K562 (cell line): ENCODE measurements around the gene ZCCHC14. TPM values are rescaled to one million over a fixed set of nuclear protein-coding genes. Genes with fewer than 3 reads are reported as not detected.

Source experiments
- ATAC-seq: fragments of 200-7000 bp; cut with Tn5 transposase; 3 replicates; pipeline ENCODE4 v1.9.1; 2020; ENCODE audit warnings: moderate library complexity
- BruUV-seq: library from RNA; stranded (reverse); fragments of 400-500 nt; replicated peaks from 2 replicates; lab custom pipeline; 2021; lab: Mats Ljungman, UMichigan
- CTCF ChIA-PET: fragments of 300-600 bp; formaldehyde crosslinking; extraction: SDS; loops from one replicate; lab custom pipeline; 2021; ENCODE audit warnings: low intra/inter-chr PET ratio; lab: Yijun Ruan, JAX
- POLR2A ChIA-PET: fragments of 300-600, 350-650 bp; sonication (Branson Sonifier 250); formaldehyde crosslinking; extraction: SDS; loops from one replicate; lab custom pipeline; 2021; ENCODE audit warnings: antibody characterized with exemption, inconsistent platforms; lab: Yijun Ruan, JAX
- DNase-seq, 4 experiments: peaks; one replicate each; pipeline versions ENCODE4 v3.0.0 to v3.0.0-alpha.2; 2011 to 2018; ENCODE audit warnings: low spot score in 3 of 4, mixed read lengths in 3 of 4; ENCODE audit errors: extremely low read depth in 1 of 4
- FAIRE-seq: peaks from 2 replicates; lab custom pipeline; 2011; peaks lifted over from hg19 to GRCh38; lab: Jason Lieb, UNC
- H2AFZ ChIP-seq: 2 replicates; pipeline ENCODE4 v1.6.0; 2011; ENCODE audit warnings: low read depth, low read length, control low read depth, inconsistent platforms
- H3K27ac ChIP-seq: fragments of 200-600 bp; 3 replicates; pipeline ENCODE4 v1.8.0; 2011; ENCODE audit warnings: low read depth, mild to moderate bottlenecking, control low read depth, inconsistent platforms, low read length, moderate library complexity, mixed read lengths; ENCODE audit errors: extremely low read depth
- H3K27me3 ChIP-seq, 2 experiments: fragments of 300-600 bp in 1 of 2; 2 replicates in 1 of 2; 3 replicates in 1 of 2; pipeline versions ENCODE4 v1.6.0 to v1.8.0; 2011; ENCODE audit warnings: inconsistent platforms in 2 of 2, low read length in 2 of 2, mild to moderate bottlenecking in 1 of 2, mixed read lengths in 1 of 2, moderate library complexity in 1 of 2; ENCODE audit not compliant: control insufficient read depth in 2 of 2, insufficient read depth in 2 of 2
- H3K36me3 ChIP-seq: fragments of 300-600 bp; 3 replicates; pipeline ENCODE4 v1.8.0; 2011; ENCODE audit warnings: mild to moderate bottlenecking, low read length, inconsistent platforms; ENCODE audit not compliant: control insufficient read depth, insufficient read depth
- H3K4me1 ChIP-seq, 2 experiments: fragments of 200-600 bp in 1 of 2; replicated peaks in 1 of 2; 2 replicates in 1 of 2; 3 replicates in 1 of 2; pipeline versions ENCODE4 v1.5.1 to v1.8.0; 2011; ENCODE audit warnings: inconsistent platforms in 2 of 2, low read length in 2 of 2, mild to moderate bottlenecking in 1 of 2, mixed read lengths in 1 of 2, moderate library complexity in 1 of 2; ENCODE audit not compliant: control insufficient read depth in 2 of 2, insufficient read depth in 2 of 2
- H3K4me2 ChIP-seq: 2 replicates; pipeline ENCODE4 v1.6.1; 2011; ENCODE audit warnings: low read length, control low read depth, inconsistent platforms, mixed read lengths; ENCODE audit not compliant: insufficient read depth
- H3K4me3 ChIP-seq: fragments of 200-600 bp; sonication (generic), shearing (Covaris generic); 2 replicates; pipeline ENCODE4 v1.5.1; 2016; ENCODE audit warnings: control low read depth, inconsistent platforms
- H3K79me2 ChIP-seq: fragments of 200-600 bp; 3 replicates; pipeline ENCODE4 v1.8.0; 2011; ENCODE audit warnings: low read length, inconsistent platforms; ENCODE audit not compliant: control insufficient read depth, insufficient read depth
- H3K9ac ChIP-seq, 2 experiments: 2 replicates each; pipeline versions ENCODE4 v1.6.0 to v1.6.1; 2011; ENCODE audit warnings: low read depth in 2 of 2, low read length in 2 of 2, control low read depth in 1 of 2, inconsistent platforms in 1 of 2, mild to moderate bottlenecking in 1 of 2, mixed read lengths in 1 of 2; ENCODE audit not compliant: insufficient read depth in 1 of 2
- H3K9me1 ChIP-seq: one replicate; pipeline ENCODE4 v1.6.0; 2011; ENCODE audit warnings: inconsistent platforms, mild to moderate bottlenecking, low read length, moderate library complexity; ENCODE audit not compliant: control insufficient read depth, insufficient read depth
- H3K9me3 ChIP-seq: replicated peaks from 2 replicates; pipeline ENCODE4 v1.5.1; 2011; ENCODE audit warnings: low read depth, low read length, inconsistent platforms; ENCODE audit not compliant: control insufficient read depth, insufficient read depth
- H4K20me1 ChIP-seq: replicated peaks from 2 replicates; pipeline ENCODE4 v1.6.1; 2011; ENCODE audit warnings: low read length, inconsistent platforms, mixed read lengths; ENCODE audit not compliant: control insufficient read depth, insufficient read depth
- ADNP ChIP-seq: fragments of 200-800 bp; sonication (Bioruptor generic); IDR thresholded peaks from 2 replicates; pipeline ENCODE4 v1.6.1; 2016; ENCODE audit warnings: missing genetic modification characterization, missing compliant biosample characterization
- ARNT ChIP-seq, 2 experiments: fragments of 450-650 bp; IDR thresholded peaks; 2 replicates each; pipeline ENCODE4 v1.6.1; 2016; ENCODE audit warnings: mild to moderate bottlenecking in 1 of 2
- BCOR ChIP-seq: fragments of 450-650 bp; IDR thresholded peaks from 2 replicates; pipeline ENCODE4 v1.6.1; 2016
- BRCA1 ChIP-seq, 2 experiments: fragments of 450-650 bp in 1 of 2; sonication (generic) in 1 of 2; formaldehyde crosslinking in 1 of 2; IDR thresholded peaks; 2 replicates each; pipeline versions ENCODE4 v1.5.0 to v1.6.1; 2017 to 2020; ENCODE audit warnings: mild to moderate bottlenecking in 1 of 2, missing genetic modification reagents in 1 of 2
- CC2D1A ChIP-seq: fragments of 450-650 bp; IDR thresholded peaks from 2 replicates; pipeline ENCODE4 v1.6.1; 2017; ENCODE audit warnings: mild to moderate bottlenecking
- CHD2 ChIP-seq: IDR thresholded peaks from 2 replicates; pipeline ENCODE4 v1.6.1; 2011; ENCODE audit warnings: low read depth, low read length
- HDAC1 ChIP-seq, 2 experiments: fragments of 450-650 bp; IDR thresholded peaks; 2 replicates each; pipeline ENCODE4 v1.6.1; 2016 to 2017; ENCODE audit warnings: inconsistent platforms in 1 of 2, mild to moderate bottlenecking in 1 of 2, moderate library complexity in 1 of 2
- HES1 ChIP-seq: fragments of 450-650 bp; IDR thresholded peaks from 2 replicates; pipeline ENCODE4 v1.6.1; 2016; ENCODE audit warnings: low read depth, mild to moderate bottlenecking, moderate library complexity
- MXD1 ChIP-seq: fragments of 250-450 bp; sonication (Bioruptor Pico); IDR thresholded peaks from 2 replicates; pipeline ENCODE4 v1.8.0; 2021; ENCODE audit warnings: borderline replicate concordance, mild to moderate bottlenecking, moderate library complexity; ENCODE audit not compliant: poor library complexity, severe bottlenecking
- NCOA2 ChIP-seq, 2 experiments: fragments of 450-650 bp; IDR thresholded peaks; 2 replicates each; pipeline ENCODE4 v1.6.1; 2018; ENCODE audit warnings: mild to moderate bottlenecking in 2 of 2, moderate library complexity in 1 of 2; ENCODE audit not compliant: partially characterized antibody in 2 of 2
- PHF8 ChIP-seq: fragments of 200-600 bp; sonication (generic); IDR thresholded peaks from 2 replicates; pipeline ENCODE4 v1.6.1; 2012; ENCODE audit warnings: mixed run types, mild to moderate bottlenecking, inconsistent platforms, low read length, moderate library complexity, borderline replicate concordance
- RBM25 ChIP-seq: fragments of 200-400 bp; formaldehyde crosslinking; IDR thresholded peaks from 2 replicates; pipeline ENCODE4 v1.6.1; 2018; ENCODE audit warnings: low read length, low read depth, moderate library complexity; ENCODE audit not compliant: severe bottlenecking
- RFX5 ChIP-seq: IDR thresholded peaks from 2 replicates; pipeline ENCODE4 v1.6.1; 2011; ENCODE audit warnings: low read depth, mild to moderate bottlenecking, improper control_type of control experiment, low read length
- U2AF1 ChIP-seq: fragments of 200-400 bp; formaldehyde crosslinking; optimal IDR thresholded peaks from 2 replicates; pipeline ENCODE3; 2017; ENCODE audit warnings: mild to moderate bottlenecking, low read depth, low read length, moderate library complexity
- ZNF395 ChIP-seq: fragments of 200-800 bp; sonication (Bioruptor generic); IDR thresholded peaks from 2 replicates; pipeline ENCODE4 v1.6.1; 2017; ENCODE audit warnings: missing genetic modification characterization, missing compliant biosample characterization
- WGBS: fragments of 100-300 bp; shearing (Covaris generic); methylation state at CpG from one replicate; pipeline ENCODE4 v1.1.6; 2016; ENCODE audit warnings: low coverage, mixed read lengths; ENCODE audit not compliant: insufficient coverage; ENCODE audit errors: missing lambda C conversion rate; 5-methylcytosine and 5-hydroxymethylcytosine counted together
- in situ Hi-C: fragments of 300-500 bp; cut with MboI; formaldehyde crosslinking; loops from 4 replicates; pipeline ENCODE4 v1.15.0; 2018; ENCODE audit warnings: inconsistent platforms, mixed read lengths
- intact Hi-C: fragments of 100-400 bp; cut with micrococcal nuclease; formaldehyde crosslinking; loops from 2 replicates; pipeline ENCODE4 v1.14.2; 2022
- polyA plus RNA-seq, 8 experiments: library from polyadenylated mRNA; depleted of rRNA in 4 of 8; stranded (reverse) in 5 of 8; unstranded in 3 of 8; fragments of >200 nt; fragmentation: Nextera tagmentation in 2 of 8; fragmentation: Illumina TruSeq in 1 of 8; extraction: Ambion mirVana in 2 of 8; extraction: Trizol in 1 of 8; gene quantifications; 2 replicates each; pipeline versions ENCODE4 v1.2.1 to v1.2.3, GENCODE V29; 2011 to 2014; ENCODE audit warnings: inconsistent platforms in 1 of 8, missing spikeins in 1 of 8
- total RNA-seq, 7 experiments: library from RNA; depleted of rRNA in 6 of 7; stranded (reverse); fragments of >200 nt in 6 of 7; fragmentation: Illumina TruSeq in 2 of 7; extraction: Trizol in 2 of 7; gene quantifications; 2 replicates each; pipeline versions ENCODE4 v1.2.1 to v1.2.3, GENCODE V29; 2011 to 2021; ENCODE audit warnings: low replicate concordance in 1 of 7

ZCCHC14 gene
- total and polyA plus RNA-seq, 9 of the 15 experiments (the other 6 are each of a cell fraction or from before 2014, with no cell fraction given): 1.5 to 12.4 (median 2.9) TPM

GRCh38 chr16:87457061-87457611 is 35.7 kb downstream of the ZCCHC14 start:
- Histone ChIP-seq H3K4me3 (no peak overlapping the region), H2AFZ (no peak overlapping the region), H3K4me2 (no peak overlapping the region), H3K36me3 (peaks cover 20% of the 10 kb centered on the region; the same call in 1 of the 3 replicates), H3K79me2 (peaks cover 6% of the 10 kb centered on the region; the same call in 1 of the 3 replicates), H4K20me1 (peaks cover 7% of the 10 kb centered on the region; the same call in 1 of the 2 replicates), H3K27me3 (no peaks in the 10 kb centered on the region), H3K9me3 (no peaks in the 10 kb centered on the region), H3K4me1 (peaks cover 0 to 16% of the 10 kb centered on the region in 2 experiments; a peak in 2 of 5 replicates), H3K27ac (no peak overlapping the region), H3K9ac (no peak overlapping the region), H3K9me1 (no peaks in the 10 kb centered on the region)
- no TSS peak for BruUV-seq
- TF ChIP-seq BRCA1 (IDR thresholded peaks at IDR 0.05) (no peak), BRCA1 (CRISPR knock-in tag; IDR thresholded peaks at IDR 0.05) (no peak), RBM25 (peak; percentile 77), U2AF1 (no peak), ARNT (IDR thresholded peaks at IDR 0.05) (no peak), BCOR (peak; percentile 66; the same call in 1 of the 2 replicates), HES1 (no peak), RFX5 (no peak), MXD1 (CRISPR knock-in tag) (no peak), ZNF395 (no peak), CC2D1A (no peak), PHF8 (no peak), ADNP (tag) (0 out of 2 replicates have a peak, but pooled peaks have one; percentile 18), HDAC1 (IDR thresholded peaks at IDR 0.05) (no peak), NCOA2 (IDR thresholded peaks at IDR 0.05; ENCODE audit: partially characterized antibody in 2 of 2) (no peak), CHD2 (no peak)
- ChIA-PET CTCF (no interaction called here), POLR2A (no interaction called here)
- no peak for ATAC-seq
- intact Hi-C loops (no loop called here), in situ Hi-C loops (no loop called here)
- WGBS: 53% methylated on average over 4 of the region's 4 CpGs
- DNase-seq: no peak
- peak; percentile 59 for FAIRE-seq
